B cell (primary cell): ENCODE measurements around the gene TCF15.

ENCODE experiments used
- CTCF ChIP-seq: fragments of 200-600 bp; IDR thresholded peaks from one replicate; pipeline ENCODE4 v1.8.0; 2022; ENCODE audit warnings: antibody characterized with exemption, mild to moderate bottlenecking
- EZH2 ChIP-seq: IDR thresholded peaks from 2 replicates; pipeline ENCODE4 v1.6.1; 2012; ENCODE audit warnings: borderline replicate concordance, low read depth, mild to moderate bottlenecking, moderate library complexity, low read length; ENCODE audit not compliant: insufficient read depth, poor library complexity, severe bottlenecking

- no peak for TF ChIP-seq CTCF
- TF ChIP-seq EZH2, result no peak
Observed at GRCh38 chr20:617934-618690, 8.0 kb upstream of the TCF15 start.
